Measurements from ENCODE around the gene OR52E5.

The OR52E5 gene

DNA sequence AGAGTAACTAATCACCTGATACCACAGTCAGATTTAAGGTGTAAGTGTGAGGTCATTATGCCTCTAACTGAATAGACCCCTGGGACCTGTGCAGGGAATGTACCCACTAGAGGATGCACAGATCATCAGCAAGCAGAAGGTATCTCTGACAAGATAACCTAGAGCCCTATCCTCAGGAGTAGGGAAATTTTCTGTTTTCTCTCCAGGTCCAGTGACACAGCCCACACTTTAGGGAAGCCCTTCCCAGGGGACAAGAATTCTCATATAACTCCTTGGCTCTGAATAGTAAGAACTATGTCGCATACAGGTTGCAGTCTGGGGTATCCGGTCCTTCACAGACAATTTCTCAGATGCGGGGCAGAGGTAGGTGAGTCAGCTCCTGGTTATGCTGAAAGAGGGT lies at the start of gene OR52E5:
Gene OR52E5 (plus strand): TSS at position 301 of the 400 bp plus-strand sequence. CDS start 7,569 bp downstream, outside the sequence.
- DNase-seq (ENCODE audit: low read depth in 2 of 3, low spot score in 1 of 3), result no peak

GRCh38 chr11:5846701-5847100 lies 46.3 kb upstream of the OR52E5 start:
- DNase-seq (ENCODE audit: low read depth in 2 of 3, low spot score in 1 of 3), result no peak

DNA sequence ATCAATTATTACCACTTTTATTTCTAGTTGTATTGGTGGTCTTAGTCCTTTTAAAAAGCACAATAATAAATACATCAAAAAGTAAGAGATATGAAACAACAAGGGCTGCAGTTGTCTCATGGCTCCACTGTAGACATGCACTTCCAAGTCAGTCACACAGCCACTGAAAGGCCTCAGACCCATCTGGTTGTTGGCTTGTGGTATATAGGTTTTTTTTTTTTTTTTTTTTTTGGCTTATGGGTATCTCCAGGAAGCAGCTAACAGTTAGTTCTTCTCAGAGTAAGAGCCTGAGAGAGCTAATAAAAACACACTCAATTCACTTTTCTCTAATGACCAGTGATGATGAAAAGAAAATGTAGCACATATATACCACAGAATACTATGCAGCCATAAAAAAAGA lies 45.3 kb upstream of the OR52E5 start:
- DNase-seq (ENCODE audit: low read depth in 2 of 3, low spot score in 1 of 3), result no peak

GRCh38 chr11:5851002-5851401 lies 42.0 kb upstream of the OR52E5 start:
- no peak for DNase-seq (ENCODE audit: low read depth in 2 of 3, low spot score in 1 of 3)

DNA sequence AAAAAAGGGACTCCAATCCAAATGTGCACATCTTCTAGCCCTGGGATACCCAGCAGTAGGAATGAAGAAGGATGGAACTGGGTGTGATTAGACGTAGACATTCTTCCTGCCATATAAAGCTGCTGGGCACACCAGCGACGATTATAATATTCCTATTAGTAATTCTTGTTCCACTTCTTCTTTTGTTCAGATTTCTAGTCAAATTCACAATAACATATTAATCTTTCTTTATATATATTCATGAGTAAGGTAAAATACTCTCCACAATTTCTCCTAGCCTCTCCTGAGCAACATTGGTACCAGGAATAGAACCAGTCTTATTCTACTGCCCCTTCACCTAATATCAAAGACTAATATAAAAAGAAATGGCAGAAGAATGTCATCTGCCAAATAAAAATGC lies 35.4 kb upstream of the OR52E5 start, which contains the start of gene OR52E8:
Gene OR52E8 (minus strand): TSS at position 101 of the 400 bp plus-strand sequence. CDS start 0 bp downstream, at position 101.
- no peak for DNase-seq (ENCODE audit: low read depth in 2 of 3, low spot score in 1 of 3)

GRCh38 chr11:5865826-5866225 lies 27.2 kb upstream of the OR52E5 start:
- no peak for DNase-seq (ENCODE audit: low read depth in 2 of 3, low spot score in 1 of 3)

- no peak for DNase-seq (ENCODE audit: low read depth in 2 of 3, low spot score in 1 of 3)
Observed at GRCh38 chr11:5878564-5878963, 14.4 kb upstream of the OR52E5 start.

DNA sequence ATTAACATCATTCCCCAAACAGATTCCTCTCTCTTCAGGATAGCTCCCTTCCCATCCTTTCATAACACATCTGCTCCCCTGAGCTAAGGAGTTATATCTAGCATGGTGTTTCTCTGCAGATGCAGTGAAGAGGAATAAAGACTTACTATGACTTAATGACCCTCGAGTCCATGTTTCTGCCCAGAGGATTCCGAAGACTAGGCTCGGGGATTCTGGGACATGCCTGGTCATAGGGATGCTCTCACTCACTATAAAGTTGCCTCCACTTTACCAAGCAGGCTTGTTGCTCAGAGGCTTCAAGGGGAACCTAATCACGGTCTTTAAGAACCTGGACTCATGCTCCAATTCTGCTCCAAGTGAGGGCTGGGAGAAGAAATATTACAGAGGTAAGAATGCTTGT lies 12.7 kb upstream of the OR52E5 start, which contains the start of gene OR52E4:
Gene OR52E4 (plus strand): TSS at position 301 of the 400 bp plus-strand sequence. CDS start 3,664 bp downstream, outside the sequence.
- no peak for DNase-seq (ENCODE audit: low read depth in 2 of 3, low spot score in 1 of 3)

- no peak for DNase-seq (ENCODE audit: low read depth in 2 of 3, low spot score in 1 of 3)
Observed at GRCh38 chr11:5881756-5882155, 11.3 kb upstream of the OR52E5 start.

DNA sequence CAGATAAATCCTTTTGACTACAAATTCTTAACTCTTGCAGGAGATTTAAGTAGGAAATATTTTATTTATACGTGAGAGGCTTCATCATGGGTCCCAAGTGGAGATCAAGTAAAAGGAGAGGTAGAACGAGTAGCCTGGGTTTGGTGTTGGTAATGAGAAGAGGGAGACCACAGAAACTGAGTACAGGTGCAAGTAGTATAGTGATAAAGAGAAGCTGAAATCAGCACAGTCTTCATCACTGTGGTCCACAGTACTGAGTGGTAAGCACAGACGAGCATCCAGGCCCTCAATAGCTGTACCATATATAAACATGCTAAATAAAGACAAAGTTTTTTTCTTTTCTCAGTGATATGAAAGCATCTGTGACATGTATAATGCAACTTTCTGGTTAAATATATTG lies 5.8 kb upstream of the OR52E5 start:
- no peak for DNase-seq (ENCODE audit: low read depth in 2 of 3, low spot score in 1 of 3)

- no peak for DNase-seq (ENCODE audit: low read depth in 2 of 3, low spot score in 1 of 3)
Observed at GRCh38 chr11:5887661-5888060, 5.3 kb upstream of the OR52E5 start.

DNA sequence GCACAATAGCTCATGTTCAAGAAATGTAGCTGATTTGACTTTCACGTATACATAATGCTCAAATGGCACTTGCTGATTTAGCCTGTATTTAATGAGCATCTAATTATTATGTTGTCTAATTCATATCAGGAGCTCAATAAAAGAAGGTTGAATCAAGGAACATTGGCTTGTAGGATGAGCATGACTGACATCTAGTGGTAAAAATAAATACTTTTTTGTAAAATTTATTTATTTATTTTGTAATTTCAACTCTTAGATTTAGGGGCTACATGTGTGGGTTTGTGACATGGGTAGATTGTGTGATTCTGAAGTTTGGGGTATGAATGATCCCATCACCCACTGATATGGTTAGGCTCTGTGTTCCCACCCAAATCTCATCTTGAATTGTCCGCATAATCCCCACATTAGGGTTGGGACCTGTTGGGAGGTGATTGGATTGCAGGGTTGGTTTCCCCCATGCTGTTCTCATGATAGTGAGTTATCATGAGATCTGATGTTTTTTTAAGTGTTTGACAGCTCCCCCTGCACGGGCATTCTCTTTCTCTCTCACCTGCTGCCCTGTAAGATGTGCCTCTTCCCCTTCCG lies 1.7 kb upstream of the OR52E5 start:
- no peak for DNase-seq (ENCODE audit: low read depth in 2 of 3, low spot score in 1 of 3)

DNA sequence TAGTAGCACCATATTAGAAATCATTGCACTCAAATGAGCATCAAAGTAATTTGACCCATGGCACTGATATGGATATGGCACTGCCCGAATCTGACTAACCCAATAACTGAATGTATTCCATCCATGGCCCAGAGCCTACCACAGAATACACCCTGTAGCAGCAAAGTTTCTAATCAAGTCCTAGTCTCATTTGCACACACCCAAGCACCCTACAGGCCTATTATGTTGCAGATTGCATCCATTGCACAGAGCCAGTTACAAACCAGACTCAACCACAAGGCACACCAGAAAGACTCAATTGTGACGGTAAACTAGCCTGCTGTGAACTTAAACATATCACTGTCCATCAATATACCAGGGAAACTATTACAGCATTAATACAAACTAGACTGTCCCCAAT lies 6.5 kb downstream of the OR52E5 start:
- no peak for DNase-seq (ENCODE audit: low read depth in 2 of 3, low spot score in 1 of 3)

GRCh38 chr11:5910540-5910939 lies 17.5 kb downstream of the OR52E5 start:
- no peak for DNase-seq (ENCODE audit: low read depth in 2 of 3, low spot score in 1 of 3)

- peak; percentile 4 to 10 (median 8) for DNase-seq (ENCODE audit: low read depth in 2 of 3, low spot score in 1 of 3)
Observed at GRCh38 chr11:5922749-5923426, 29.9 kb downstream of the OR52E5 start.

GRCh38 chr11:5923427-5923776 lies 30.4 kb downstream of the OR52E5 start:
- DNase-seq (ENCODE audit: low read depth in 2 of 3, low spot score in 1 of 3), result no peak

DNA sequence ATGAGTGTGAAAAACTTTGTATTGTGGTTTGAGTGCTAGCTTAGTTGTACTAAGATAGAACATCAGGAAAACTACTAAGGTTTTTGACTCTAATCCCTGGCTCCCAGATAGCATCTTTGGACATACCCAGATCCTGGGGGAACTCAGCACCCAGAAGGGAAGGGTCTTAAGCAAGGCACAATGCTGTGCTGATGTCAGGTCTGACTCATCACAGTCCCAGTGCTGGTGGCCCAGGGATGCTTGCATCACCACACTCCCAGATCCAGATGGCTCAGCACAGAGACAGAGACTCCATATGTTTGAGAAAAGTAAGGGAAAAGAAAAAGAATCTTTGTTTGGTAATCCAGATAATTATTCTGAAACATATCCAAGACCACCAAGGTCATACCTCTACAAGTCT lies 30.8 kb downstream of the OR52E5 start:
- DNase-seq (ENCODE audit: low read depth in 2 of 3, low spot score in 1 of 3), result no peak

DNA sequence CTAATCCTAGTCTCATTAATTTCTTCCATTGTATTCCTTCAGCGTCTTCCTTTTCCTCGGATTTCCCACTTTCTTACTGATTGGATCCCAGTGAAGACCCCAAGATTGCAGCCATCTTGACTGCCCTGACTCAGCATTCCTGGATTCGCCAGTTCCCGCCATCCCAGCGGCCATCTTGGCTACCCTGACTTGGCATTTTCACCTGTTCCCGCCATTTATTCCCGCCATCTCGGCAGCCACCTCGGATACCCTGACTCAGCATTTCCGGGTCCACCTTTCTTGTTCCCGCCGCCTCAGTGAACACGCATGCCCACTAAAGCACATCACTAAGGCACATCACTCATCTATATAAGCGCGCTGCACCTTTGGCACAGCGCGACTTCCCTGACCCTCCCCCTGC lies 35.3 kb downstream of the OR52E5 start:
- DNase-seq (ENCODE audit: low read depth in 2 of 3, low spot score in 1 of 3), result no peak

DNA sequence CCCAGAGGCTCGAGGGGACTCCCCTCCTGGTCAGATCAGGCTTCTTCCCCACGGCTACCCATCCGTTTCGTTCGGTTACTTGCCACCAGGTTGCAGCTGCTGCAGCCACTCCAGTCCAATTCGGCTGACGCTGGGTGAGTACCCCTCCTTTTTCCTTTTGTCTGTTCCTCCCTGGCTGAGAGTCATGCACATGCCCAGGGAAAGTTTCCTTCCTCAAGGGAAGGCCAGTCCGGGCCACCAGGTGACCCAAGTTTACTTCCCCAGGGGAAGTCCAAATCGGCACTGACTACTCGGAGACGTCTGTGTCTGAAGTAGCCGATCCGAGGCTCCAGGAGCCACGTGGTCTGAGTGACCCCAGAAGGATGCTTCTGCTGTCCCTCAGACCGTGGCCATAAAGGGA lies 35.8 kb downstream of the OR52E5 start:
- no peak for DNase-seq (ENCODE audit: low read depth in 2 of 3, low spot score in 1 of 3)

GRCh38 chr11:5929571-5930368 lies 36.8 kb downstream of the OR52E5 start:
- DNase-seq (ENCODE audit: low read depth in 2 of 3, low spot score in 1 of 3), result no peak

- DNase-seq (ENCODE audit: low read depth in 2 of 3, low spot score in 1 of 3), result no peak
Observed at GRCh38 chr11:5930614-5931013, 37.6 kb downstream of the OR52E5 start.

DNA sequence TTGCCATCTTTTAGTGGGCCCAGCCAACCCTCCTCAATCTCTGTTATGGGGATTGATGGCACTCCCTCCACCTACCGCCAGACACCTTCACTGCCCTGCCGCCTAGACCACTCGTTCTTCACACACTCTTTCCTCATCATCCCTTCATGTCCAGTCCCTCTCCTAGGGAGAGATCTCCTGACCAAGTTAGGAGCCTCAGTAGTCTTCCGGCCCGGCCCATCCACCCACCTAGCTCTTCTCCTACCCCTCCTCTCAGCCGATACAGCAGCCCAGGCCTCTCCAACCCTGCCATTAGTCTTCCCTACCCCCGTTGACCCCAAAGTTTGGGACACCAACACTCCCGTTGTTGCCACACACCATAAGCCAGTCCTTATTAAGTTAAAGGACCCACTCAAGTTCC lies 38.1 kb downstream of the OR52E5 start:
- no peak for DNase-seq (ENCODE audit: low read depth in 2 of 3, low spot score in 1 of 3)
